ENCODE measurements around the gene CADM2.

CADM2 gene

GRCh38 chr3:85271911-85272310, 313.1 kb downstream of the CADM2 start:
- Histone ChIP-seq H3K36me3 (ENCODE audit: insufficient read depth, low read depth, low read length) (no peaks in the 10 kb centered on the region), H3K4me3 (ENCODE audit: low read length) (no peak overlapping the region), H3K9ac (ENCODE audit: low read depth, low read length) (no peak overlapping the region), H3K9me3 (ENCODE audit: insufficient read depth, low read depth, low read length) (no peaks in the 10 kb centered on the region), H3K27me3 (ENCODE audit: insufficient read depth, low read length) (no peaks in the 10 kb centered on the region), H3K4me1 (ENCODE audit: insufficient read depth, low read length) (no peaks in the 10 kb centered on the region; the same call in 1 of the 2 replicates), H3K27ac (ENCODE audit: low read length) (no peak overlapping the region)

DNA sequence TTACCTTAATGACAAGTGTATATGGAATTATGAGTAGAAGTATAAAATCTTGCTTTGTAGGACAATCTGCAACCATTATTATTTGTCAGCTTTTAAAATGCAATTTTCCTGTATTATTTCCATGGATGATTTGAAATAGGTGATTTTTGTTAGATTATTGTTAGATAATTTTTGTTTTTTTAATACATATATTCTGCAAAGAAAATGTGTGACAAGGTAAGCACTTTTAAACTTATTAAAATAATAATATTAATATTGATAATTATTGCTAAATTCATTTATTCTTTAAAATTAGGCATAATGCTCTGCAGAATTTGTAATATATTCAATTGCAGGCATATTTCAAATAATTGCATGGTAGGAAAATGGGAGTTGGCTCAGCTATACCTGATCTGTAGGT, 329.5 kb downstream of the CADM2 start:
- Histone ChIP-seq H3K9ac (ENCODE audit: low read depth, low read length) (no peak overlapping the region), H3K27me3 (ENCODE audit: insufficient read depth, low read length) (no peaks in the 10 kb centered on the region), H3K36me3 (ENCODE audit: insufficient read depth, low read depth, low read length) (no peaks in the 10 kb centered on the region), H3K4me1 (ENCODE audit: insufficient read depth, low read length) (no peaks in the 10 kb centered on the region), H3K9me3 (ENCODE audit: insufficient read depth, low read depth, low read length) (no peaks in the 10 kb centered on the region), H3K27ac (ENCODE audit: low read length) (no peak overlapping the region), H3K4me3 (ENCODE audit: low read length) (no peak overlapping the region)

DNA sequence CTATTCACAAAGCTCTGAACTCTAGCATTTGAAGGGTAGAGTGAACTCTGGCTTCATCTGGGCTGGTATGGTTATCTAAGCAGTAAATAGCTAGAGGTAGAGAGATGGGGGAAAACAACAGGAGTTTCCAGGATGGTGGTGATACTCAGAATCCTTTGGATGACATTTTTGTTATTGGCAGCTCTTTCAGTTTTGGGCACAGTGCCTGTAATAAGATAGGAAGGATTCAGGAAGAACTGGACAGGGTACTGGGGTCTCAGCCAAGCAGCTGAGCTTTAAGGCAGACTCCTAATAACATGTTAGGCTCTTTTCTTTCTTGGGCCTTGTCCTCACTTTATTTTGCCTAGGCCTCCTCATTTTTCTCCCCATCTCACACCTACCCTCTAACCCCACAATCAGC, 338.5 kb downstream of the CADM2 start:
- H3K9me3 ChIP-seq (ENCODE audit: insufficient read depth, low read depth, low read length) = no peaks in the 10 kb centered on the region
- H3K27ac ChIP-seq (ENCODE audit: low read length) = no peak overlapping the region
- H3K9ac ChIP-seq (ENCODE audit: low read depth, low read length) = no peak overlapping the region
- H3K36me3 ChIP-seq (ENCODE audit: insufficient read depth, low read depth, low read length) = no peaks in the 10 kb centered on the region
- H3K4me3 ChIP-seq (ENCODE audit: low read length) = no peak overlapping the region
- H3K4me1 ChIP-seq (ENCODE audit: insufficient read depth, low read length) = no peaks in the 10 kb centered on the region
- H3K27me3 ChIP-seq (ENCODE audit: insufficient read depth, low read length) = no peaks in the 10 kb centered on the region

GRCh38 chr3:85298032-85298431, 339.2 kb downstream of the CADM2 start:
- H3K27me3 ChIP-seq (ENCODE audit: insufficient read depth, low read length) = no peaks in the 10 kb centered on the region
- no peaks in the 10 kb centered on the region for H3K9me3 ChIP-seq (ENCODE audit: insufficient read depth, low read depth, low read length)
- no peaks in the 10 kb centered on the region for H3K36me3 ChIP-seq (ENCODE audit: insufficient read depth, low read depth, low read length)
- no peak overlapping the region for H3K9ac ChIP-seq (ENCODE audit: low read depth, low read length)
- no peak overlapping the region for H3K4me3 ChIP-seq (ENCODE audit: low read length)
- H3K27ac ChIP-seq (ENCODE audit: low read length) = no peak overlapping the region
- no peaks in the 10 kb centered on the region for H3K4me1 ChIP-seq (ENCODE audit: insufficient read depth, low read length)

DNA sequence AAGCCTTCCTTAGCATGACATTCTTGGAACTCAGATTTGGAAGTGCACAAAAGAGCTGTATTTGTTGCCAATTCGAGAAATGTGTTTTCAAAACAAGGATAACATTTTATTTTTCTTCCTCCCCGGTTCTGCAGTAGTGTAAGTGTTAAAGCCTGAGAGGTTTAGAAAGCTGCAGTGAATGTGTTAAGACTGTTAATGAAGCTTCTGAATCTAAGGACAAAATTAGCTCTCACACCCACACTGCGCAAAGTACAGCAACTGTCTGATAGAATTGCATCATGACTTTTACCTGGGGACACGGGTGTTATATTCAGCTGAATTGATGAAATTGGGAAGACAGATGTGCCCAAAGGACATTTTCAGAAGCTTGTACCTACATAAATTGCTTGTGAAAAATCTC, 344.4 kb downstream of the CADM2 start:
- H3K4me1 ChIP-seq (ENCODE audit: insufficient read depth, low read length) = no peaks in the 10 kb centered on the region
- no peaks in the 10 kb centered on the region for H3K27me3 ChIP-seq (ENCODE audit: insufficient read depth, low read length)
- no peaks in the 10 kb centered on the region for H3K36me3 ChIP-seq (ENCODE audit: insufficient read depth, low read depth, low read length)
- H3K9me3 ChIP-seq (ENCODE audit: insufficient read depth, low read depth, low read length) = no peaks in the 10 kb centered on the region
- H3K4me3 ChIP-seq (ENCODE audit: low read length) = no peak overlapping the region
- no peak overlapping the region for H3K9ac ChIP-seq (ENCODE audit: low read depth, low read length)
- H3K27ac ChIP-seq (ENCODE audit: low read length) = no peak overlapping the region

GRCh38 chr3:85304360-85304964, 345.7 kb downstream of the CADM2 start:
- Histone ChIP-seq H3K9me3 (ENCODE audit: insufficient read depth, low read depth, low read length) (no peaks in the 10 kb centered on the region), H3K36me3 (ENCODE audit: insufficient read depth, low read depth, low read length) (no peaks in the 10 kb centered on the region), H3K27me3 (ENCODE audit: insufficient read depth, low read length) (no peaks in the 10 kb centered on the region), H3K4me1 (ENCODE audit: insufficient read depth, low read length) (no peaks in the 10 kb centered on the region), H3K9ac (ENCODE audit: low read depth, low read length) (no peak overlapping the region), H3K27ac (ENCODE audit: low read length) (no peak overlapping the region), H3K4me3 (ENCODE audit: low read length) (no peak overlapping the region)

- Histone ChIP-seq H3K27ac (ENCODE audit: low read length) (no peak overlapping the region), H3K4me1 (ENCODE audit: insufficient read depth, low read length) (no peaks in the 10 kb centered on the region), H3K4me3 (ENCODE audit: low read length) (no peak overlapping the region), H3K9ac (ENCODE audit: low read depth, low read length) (no peak overlapping the region), H3K27me3 (ENCODE audit: insufficient read depth, low read length) (no peaks in the 10 kb centered on the region), H3K36me3 (ENCODE audit: insufficient read depth, low read depth, low read length) (no peaks in the 10 kb centered on the region), H3K9me3 (ENCODE audit: insufficient read depth, low read depth, low read length) (no peaks in the 10 kb centered on the region)
Measured at GRCh38 chr3:85312331-85312730, 353.5 kb downstream of the CADM2 start.

DNA sequence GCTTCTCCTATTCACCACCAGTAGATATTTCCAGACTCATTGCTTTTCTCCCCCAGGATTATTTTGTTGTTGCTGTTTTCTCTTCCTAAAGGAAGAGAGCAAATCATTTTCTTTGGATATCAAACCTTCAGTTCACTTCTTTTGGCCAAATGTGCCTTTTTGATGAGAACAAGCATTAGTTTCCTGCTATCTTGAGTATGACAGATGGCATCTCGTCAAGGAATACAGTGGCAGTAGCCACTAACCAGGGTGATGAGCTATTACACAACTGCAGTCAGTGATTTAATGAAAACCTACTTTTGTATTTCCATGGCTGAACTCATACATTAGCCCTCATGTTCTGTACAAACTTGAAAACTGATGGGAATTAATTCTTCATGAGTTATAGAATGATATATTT, 354.6 kb downstream of the CADM2 start:
- no peak overlapping the region for H3K27ac ChIP-seq (ENCODE audit: low read length)
- no peaks in the 10 kb centered on the region for H3K9me3 ChIP-seq (ENCODE audit: insufficient read depth, low read depth, low read length)
- no peak overlapping the region for H3K9ac ChIP-seq (ENCODE audit: low read depth, low read length)
- H3K4me1 ChIP-seq (ENCODE audit: insufficient read depth, low read length) = no peaks in the 10 kb centered on the region
- no peaks in the 10 kb centered on the region for H3K36me3 ChIP-seq (ENCODE audit: insufficient read depth, low read depth, low read length)
- no peaks in the 10 kb centered on the region for H3K27me3 ChIP-seq (ENCODE audit: insufficient read depth, low read length)
- no peak overlapping the region for H3K4me3 ChIP-seq (ENCODE audit: low read length)

DNA sequence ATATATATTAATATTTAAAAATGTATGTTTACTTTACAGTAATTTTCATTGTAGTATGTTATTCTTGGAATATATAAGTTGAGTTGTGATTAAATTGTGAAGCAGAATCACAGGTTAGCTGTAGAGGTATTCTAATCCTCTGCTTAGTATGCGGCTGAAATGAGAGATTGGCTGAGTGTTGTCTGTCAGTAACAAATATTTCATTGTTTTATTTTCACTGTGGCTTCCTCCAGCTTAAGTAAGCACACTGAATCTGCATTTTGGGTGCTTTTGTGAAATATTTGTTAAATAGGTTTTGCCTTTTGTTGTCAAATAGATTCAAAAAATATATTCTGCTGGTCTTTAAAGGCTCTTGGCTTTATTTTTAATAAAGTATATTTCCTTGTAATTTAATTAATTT, 357.5 kb downstream of the CADM2 start:
- no peaks in the 10 kb centered on the region for H3K4me1 ChIP-seq (ENCODE audit: insufficient read depth, low read length)
- no peak overlapping the region for H3K9ac ChIP-seq (ENCODE audit: low read depth, low read length)
- H3K4me3 ChIP-seq (ENCODE audit: low read length) = no peak overlapping the region
- no peaks in the 10 kb centered on the region for H3K9me3 ChIP-seq (ENCODE audit: insufficient read depth, low read depth, low read length)
- H3K27me3 ChIP-seq (ENCODE audit: insufficient read depth, low read length) = no peaks in the 10 kb centered on the region
- H3K36me3 ChIP-seq (ENCODE audit: insufficient read depth, low read depth, low read length) = no peaks in the 10 kb centered on the region
- no peak overlapping the region for H3K27ac ChIP-seq (ENCODE audit: low read length)

DNA sequence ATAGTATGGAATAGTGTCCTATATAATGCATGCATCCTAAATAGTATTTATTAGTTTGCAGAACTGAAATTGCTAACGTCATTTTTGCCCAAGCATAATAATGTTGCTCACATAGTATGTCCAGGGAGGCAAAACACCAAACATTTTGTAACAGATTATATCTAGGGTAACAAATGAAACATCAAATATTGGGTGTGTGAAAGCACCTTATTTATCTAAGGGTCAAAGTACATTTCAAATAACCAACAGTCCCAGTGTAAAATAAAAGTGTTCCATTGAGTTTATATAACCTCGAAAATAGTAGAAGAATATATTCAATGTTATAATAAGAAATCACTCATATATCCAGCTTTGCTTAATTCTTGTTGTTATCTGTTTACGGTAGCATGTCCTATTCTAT, 363.1 kb downstream of the CADM2 start:
- Histone ChIP-seq H3K4me1 (ENCODE audit: insufficient read depth, low read length) (no peaks in the 10 kb centered on the region), H3K27ac (ENCODE audit: low read length) (no peak overlapping the region), H3K4me3 (ENCODE audit: low read length) (no peak overlapping the region), H3K9ac (ENCODE audit: low read depth, low read length) (no peak overlapping the region), H3K36me3 (ENCODE audit: insufficient read depth, low read depth, low read length) (no peaks in the 10 kb centered on the region), H3K27me3 (ENCODE audit: insufficient read depth, low read length) (no peaks in the 10 kb centered on the region), H3K9me3 (ENCODE audit: insufficient read depth, low read depth, low read length) (no peaks in the 10 kb centered on the region)

DNA sequence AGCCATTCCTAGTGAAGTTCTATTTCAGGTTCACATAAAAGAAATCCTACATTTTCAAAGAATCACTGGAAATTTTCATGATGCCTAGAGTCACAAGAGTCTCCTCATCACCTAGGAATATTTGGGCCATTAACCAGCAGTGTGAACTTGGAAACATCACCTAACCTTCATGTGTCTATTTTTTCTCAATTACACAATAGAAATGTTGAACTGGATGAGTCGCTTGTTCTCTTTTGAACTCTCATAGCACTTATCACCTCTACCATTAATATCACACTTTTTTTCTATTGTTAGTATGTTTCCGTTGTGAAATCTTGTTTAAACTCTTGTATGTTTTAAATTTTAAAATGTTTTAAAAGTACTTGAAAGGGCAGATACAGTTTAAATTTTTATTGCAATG, 371.3 kb downstream of the CADM2 start:
- H3K4me1 ChIP-seq (ENCODE audit: insufficient read depth, low read length) = no peaks in the 10 kb centered on the region
- no peak overlapping the region for H3K9ac ChIP-seq (ENCODE audit: low read depth, low read length)
- H3K36me3 ChIP-seq (ENCODE audit: insufficient read depth, low read depth, low read length) = no peaks in the 10 kb centered on the region
- H3K27ac ChIP-seq (ENCODE audit: low read length) = no peak overlapping the region
- H3K9me3 ChIP-seq (ENCODE audit: insufficient read depth, low read depth, low read length) = no peaks in the 10 kb centered on the region
- no peaks in the 10 kb centered on the region for H3K27me3 ChIP-seq (ENCODE audit: insufficient read depth, low read length)
- H3K4me3 ChIP-seq (ENCODE audit: low read length) = no peak overlapping the region

DNA sequence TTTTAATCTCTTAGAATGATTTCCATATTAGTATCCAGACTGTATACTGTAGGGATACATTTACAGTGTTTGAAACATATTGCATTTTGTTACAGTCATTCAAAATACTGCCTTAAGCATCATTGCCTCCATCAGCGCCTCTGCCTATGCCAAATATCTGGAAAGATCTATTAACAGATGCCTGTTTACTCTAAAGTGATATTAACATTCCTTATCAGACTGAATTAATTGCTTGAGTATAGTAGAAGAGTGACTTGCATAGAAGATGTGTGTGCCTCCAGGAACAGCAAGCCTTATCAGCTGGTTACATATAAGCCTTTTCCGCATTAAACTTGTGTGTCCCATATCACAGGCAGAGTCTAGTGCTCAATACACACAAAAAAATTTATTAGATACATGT, 379.1 kb downstream of the CADM2 start:
- Histone ChIP-seq H3K4me3 (ENCODE audit: low read length) (no peak overlapping the region), H3K9ac (ENCODE audit: low read depth, low read length) (no peak overlapping the region), H3K9me3 (ENCODE audit: insufficient read depth, low read depth, low read length) (no peaks in the 10 kb centered on the region), H3K36me3 (ENCODE audit: insufficient read depth, low read depth, low read length) (no peaks in the 10 kb centered on the region), H3K27me3 (ENCODE audit: insufficient read depth, low read length) (no peaks in the 10 kb centered on the region), H3K27ac (ENCODE audit: low read length) (no peak overlapping the region), H3K4me1 (ENCODE audit: insufficient read depth, low read length) (no peaks in the 10 kb centered on the region)

DNA sequence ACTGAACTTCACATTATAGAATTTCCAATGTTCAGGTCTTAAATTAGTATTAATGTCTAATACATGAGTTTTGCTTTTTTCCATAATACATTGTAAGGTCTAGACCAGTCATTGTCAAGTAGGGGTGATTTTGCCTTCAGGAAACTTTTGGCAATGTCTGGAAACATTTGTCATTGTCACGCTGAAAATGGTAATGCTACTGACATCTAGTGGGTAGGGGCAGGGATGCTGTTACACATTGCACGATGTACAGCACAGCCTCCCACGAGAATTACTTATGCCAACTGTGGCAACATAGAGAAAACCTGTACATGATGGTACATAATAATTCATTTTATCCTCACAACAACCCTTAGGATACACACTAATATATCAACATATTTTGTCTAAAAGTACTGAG, 384.1 kb downstream of the CADM2 start:
- H3K36me3 ChIP-seq (ENCODE audit: insufficient read depth, low read depth, low read length) = no peaks in the 10 kb centered on the region
- no peaks in the 10 kb centered on the region for H3K9me3 ChIP-seq (ENCODE audit: insufficient read depth, low read depth, low read length)
- no peaks in the 10 kb centered on the region for H3K27me3 ChIP-seq (ENCODE audit: insufficient read depth, low read length)
- no peaks in the 10 kb centered on the region for H3K4me1 ChIP-seq (ENCODE audit: insufficient read depth, low read length)
- H3K27ac ChIP-seq (ENCODE audit: low read length) = no peak overlapping the region
- H3K9ac ChIP-seq (ENCODE audit: low read depth, low read length) = no peak overlapping the region
- no peak overlapping the region for H3K4me3 ChIP-seq (ENCODE audit: low read length)
